ENCODE measurements around the gene MRPS31.

- TF ChIP-seq ZNF274 (IDR thresholded peaks at IDR 0.05; ENCODE audit: low read depth, low read length), result no peak
- no peak for TF ChIP-seq SUZ12 (IDR thresholded peaks at IDR 0.05; ENCODE audit: extremely low read depth, insufficient read depth, insufficient read length)
Observed at GRCh38 chr13:40798380-40798779, 27.4 kb upstream of the MRPS31 start.

All from NT2/D1 (cell line).